Panc1 (cell line): ENCODE measurements around the gene FGFBP1. TPM values are rescaled to one million over a fixed set of nuclear protein-coding genes. Genes with fewer than 3 reads are reported as not detected.

Experiments
- ATAC-seq: fragments of 200-7000 bp; cut with Tn5 transposase; 2 replicates; pipeline ENCODE4 v1.9.1; 2020; ENCODE audit warnings: mild to moderate bottlenecking, moderate library complexity
- BruUV-seq: library from RNA; stranded (reverse); fragments of 400-500 nt; replicated peaks from 2 replicates; lab custom pipeline; 2021; lab: Mats Ljungman, UMichigan
- CTCF ChIA-PET: fragments of 300-600 bp; sonication (Branson Sonifier 250); formaldehyde crosslinking; loops from one replicate; lab custom pipeline; 2022; ENCODE audit warnings: antibody characterized with exemption; lab: Charles Lee
- POLR2A ChIA-PET: fragments of 300-600 bp; sonication (Branson Sonifier 250); formaldehyde crosslinking; loops from one replicate; lab custom pipeline; 2022; ENCODE audit warnings: antibody characterized with exemption; lab: Charles Lee
- DNase-seq: peaks from one replicate; pipeline ENCODE4 v3.0.0-alpha.2; 2010; ENCODE audit warnings: low read depth, low spot score
- H3K27ac ChIP-seq: 2 replicates; pipeline ENCODE4 v1.5.1; 2011; ENCODE audit warnings: mild to moderate bottlenecking, low read length, inconsistent platforms
- H3K27me3 ChIP-seq: fragments of 200-500 bp; sonication (Bioruptor generic); 2 replicates; pipeline ENCODE4 v1.6.0; 2014; ENCODE audit warnings: low read length, inconsistent platforms; ENCODE audit not compliant: control insufficient read depth, insufficient read depth
- H3K36me3 ChIP-seq: fragments of 200-500 bp; sonication (Bioruptor generic); 2 replicates; pipeline ENCODE4 v1.5.1; 2014; ENCODE audit warnings: inconsistent platforms, mild to moderate bottlenecking, low read length, moderate library complexity; ENCODE audit not compliant: control insufficient read depth, insufficient read depth
- H3K4me1 ChIP-seq: 2 replicates; pipeline ENCODE4 v1.5.1; 2011; ENCODE audit warnings: inconsistent platforms, mild to moderate bottlenecking, low read length, moderate library complexity; ENCODE audit not compliant: control insufficient read depth, insufficient read depth
- H3K4me3 ChIP-seq, 2 experiments: 2 replicates each; pipeline ENCODE4 v1.5.1; 2011 to 2012; ENCODE audit warnings: low read depth in 2 of 2, low read length in 2 of 2, mild to moderate bottlenecking in 2 of 2, inconsistent platforms in 1 of 2, moderate library complexity in 1 of 2
- H3K9me3 ChIP-seq: fragments of 200-500 bp; sonication (Bioruptor generic); 2 replicates; pipeline ENCODE4 v1.5.1; 2014; ENCODE audit warnings: low read depth, mild to moderate bottlenecking, inconsistent platforms, low read length, moderate library complexity; ENCODE audit not compliant: control insufficient read depth, insufficient read depth
- CTCF ChIP-seq: fragments of 450-650 bp; IDR thresholded peaks from 2 replicates; pipeline ENCODE4 v1.5.1; 2017; ENCODE audit warnings: mild to moderate bottlenecking
- POLR2AphosphoS5 ChIP-seq: IDR thresholded peaks from 2 replicates; pipeline ENCODE4 v1.6.1; 2012; ENCODE audit warnings: mild to moderate bottlenecking, low read depth, low read length, moderate library complexity
- REST ChIP-seq, 2 experiments: IDR thresholded peaks; 2 replicates each; pipeline ENCODE4 v1.6.1; 2011 to 2012; ENCODE audit warnings: low read depth in 2 of 2, control low read depth in 1 of 2, low read length in 1 of 2, mild to moderate bottlenecking in 1 of 2, moderate library complexity in 1 of 2; ENCODE audit not compliant: insufficient read depth in 1 of 2
- SIN3A ChIP-seq: IDR thresholded peaks from 2 replicates; pipeline ENCODE4 v1.6.1; 2012; ENCODE audit warnings: low read depth, mild to moderate bottlenecking, low read length, moderate library complexity, borderline replicate concordance; ENCODE audit not compliant: insufficient read depth
- TCF7L2 ChIP-seq: IDR thresholded peaks from 2 replicates; pipeline ENCODE4 v1.6.1; 2011; ENCODE audit warnings: mild to moderate bottlenecking, low read depth, low read length, inconsistent platforms
- in situ Hi-C: cut with HindIII; loops from 2 replicates; pipeline ENCODE4 v1.10.0; 2016; ENCODE audit warnings: low sequenced_read_pairs, low pct_unique_long_range_greater_than_20kb
- intact Hi-C: fragments of 100-400 bp; cut with micrococcal nuclease; formaldehyde crosslinking; loops from one replicate; pipeline ENCODE4 v1.10.0; 2022; ENCODE audit not compliant: unreplicated experiment
- total RNA-seq: library from RNA; stranded (reverse); gene quantifications from one replicate; pipeline ENCODE4 v1.2.1, GENCODE V29; 2021; ENCODE audit not compliant: unreplicated experiment

FGFBP1 gene
- total RNA-seq, 1 experiment from 2014 or later = 0.39 TPM

DNA sequence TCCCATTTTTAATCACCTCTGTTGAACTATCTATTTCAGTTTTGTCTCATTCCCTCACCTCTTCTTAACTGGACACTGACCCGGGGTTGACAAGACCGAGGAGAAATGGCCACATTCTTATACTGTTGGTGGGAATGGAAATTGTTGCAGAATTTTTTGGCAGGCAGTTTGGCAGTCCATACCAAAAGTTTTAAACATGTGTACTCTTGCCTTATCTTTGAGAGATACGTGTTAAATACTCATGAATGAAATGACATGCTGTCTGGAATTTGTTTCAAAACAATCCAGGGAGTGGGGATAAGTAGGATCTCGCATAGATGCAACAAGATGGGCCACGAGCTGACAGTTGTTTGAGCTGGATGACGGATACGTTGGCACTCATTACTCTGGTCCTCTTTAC is 12.1 kb downstream of the FGFBP1 start:
- no TSS peak for BruUV-seq
- no peaks in the 10 kb centered on the region for H3K9me3 ChIP-seq
- H3K27ac ChIP-seq = no peak overlapping the region
- in situ Hi-C loops = no loop called here
- H3K36me3 ChIP-seq = no peaks in the 10 kb centered on the region
- no peaks in the 10 kb centered on the region for H3K27me3 ChIP-seq
- TF ChIP-seq REST (IDR thresholded peaks at IDR 0.05; ENCODE audit: insufficient read depth in 1 of 2, low read depth in 2 of 2, low read length in 1 of 2) = no peak
- no peak for TF ChIP-seq SIN3A
- no peak for TF ChIP-seq CTCF
- CTCF ChIA-PET = no interaction called here
- ATAC-seq (no peak), DNase-seq (no peak)
- no peak overlapping the region for H3K4me3 ChIP-seq
- H3K4me1 ChIP-seq = no peaks in the 10 kb centered on the region; the same call in 1 of the 2 replicates
- POLR2A ChIA-PET = no interaction called here
- intact Hi-C loops = no loop called here

DNA sequence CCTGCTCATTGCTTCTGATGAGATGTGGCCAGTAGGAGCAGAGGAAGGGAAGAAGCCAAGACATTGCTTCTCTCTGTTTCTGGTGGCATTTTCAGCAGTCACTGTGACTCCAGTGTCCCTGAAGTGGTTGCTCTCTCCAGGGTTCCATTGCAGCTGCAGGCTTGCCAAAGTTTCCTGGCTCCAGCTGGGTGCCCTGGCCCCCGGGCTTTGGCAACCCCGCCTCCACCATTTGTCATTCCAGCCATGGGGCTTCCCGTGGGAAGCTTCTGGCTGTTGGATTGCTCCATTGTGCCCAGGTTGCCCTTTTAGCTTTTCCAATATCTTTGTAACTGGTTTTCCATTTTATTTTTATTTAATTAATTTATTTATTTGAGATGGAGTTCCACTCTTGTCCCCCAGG is 12.7 kb downstream of the FGFBP1 start:
- Histone ChIP-seq H3K4me3 (no peak overlapping the region), H3K27ac (no peak overlapping the region), H3K36me3 (no peaks in the 10 kb centered on the region), H3K9me3 (no peaks in the 10 kb centered on the region), H3K27me3 (no peaks in the 10 kb centered on the region), H3K4me1 (no peaks in the 10 kb centered on the region; the same call in 1 of the 2 replicates)
- ChIA-PET CTCF (no interaction called here), POLR2A (no interaction called here)
- no peak for ATAC-seq
- TF ChIP-seq POLR2AphosphoS5 = no peak
- TF ChIP-seq CTCF = no peak
- TF ChIP-seq TCF7L2 = no peak
- TF ChIP-seq REST (IDR thresholded peaks at IDR 0.05; ENCODE audit: insufficient read depth in 1 of 2, low read depth in 2 of 2, low read length in 1 of 2) = no peak
- no peak for TF ChIP-seq SIN3A
- DNase-seq = no peak
- no TSS peak for BruUV-seq
- intact Hi-C loops (no loop called here), in situ Hi-C loops (no loop called here)
